Measurements from ENCODE around the gene GPR39.

GPR39 gene

GRCh38 chr2:132670496-132671150 is 254.0 kb downstream of the GPR39 start:
- no peak for TF ChIP-seq CTCF (IDR thresholded peaks at IDR 0.05)
- no peaks in the 10 kb centered on the region for H3K9me3 Mint-ChIP-seq
- peaks cover 41% of the 10 kb centered on the region for H3K4me1 Mint-ChIP-seq
- peak; percentile 44 for DNase-seq
- no peak overlapping the region for H3K27ac Mint-ChIP-seq
- peaks cover 47% of the 10 kb centered on the region for H3K27me3 Mint-ChIP-seq (ENCODE audit: low read depth, poor library complexity)
- H3K36me3 Mint-ChIP-seq (ENCODE audit: low read depth): no peaks in the 10 kb centered on the region
- peak overlapping the region; percentile 86 for H3K4me3 Mint-ChIP-seq

- Mint-ChIP-seq H3K36me3 (ENCODE audit: low read depth) (no peaks in the 10 kb centered on the region), H3K27me3 (ENCODE audit: low read depth, poor library complexity) (peaks cover 47% of the 10 kb centered on the region), H3K4me1 (peaks cover 35% of the 10 kb centered on the region), H3K9me3 (no peaks in the 10 kb centered on the region), H3K4me3 (peak overlapping the region; percentile 86), H3K27ac (no peak overlapping the region)
- TF ChIP-seq CTCF (IDR thresholded peaks at IDR 0.05): no peak
- DNase-seq: peak; percentile 37
Measured at GRCh38 chr2:132671151-132671835, 254.7 kb downstream of the GPR39 start.

- TF ChIP-seq CTCF (IDR thresholded peaks at IDR 0.05): no peak
- Mint-ChIP-seq H3K36me3 (ENCODE audit: low read depth) (no peaks in the 10 kb centered on the region), H3K9me3 (no peaks in the 10 kb centered on the region), H3K4me1 (peaks cover 7% of the 10 kb centered on the region), H3K4me3 (no peak overlapping the region), H3K27ac (no peak overlapping the region), H3K27me3 (ENCODE audit: low read depth, poor library complexity) (peaks cover 8% of the 10 kb centered on the region)
- DNase-seq: no peak
Measured at GRCh38 chr2:132676999-132677398, 260.4 kb downstream of the GPR39 start.

GRCh38 chr2:132677661-132678060 is 261.1 kb downstream of the GPR39 start:
- no peaks in the 10 kb centered on the region for H3K9me3 Mint-ChIP-seq
- no peak for TF ChIP-seq CTCF (IDR thresholded peaks at IDR 0.05)
- no peaks in the 10 kb centered on the region for H3K36me3 Mint-ChIP-seq (ENCODE audit: low read depth)
- no peak overlapping the region for H3K4me3 Mint-ChIP-seq
- H3K4me1 Mint-ChIP-seq: peaks cover 7% of the 10 kb centered on the region
- no peak for DNase-seq
- H3K27ac Mint-ChIP-seq: no peak overlapping the region
- H3K27me3 Mint-ChIP-seq (ENCODE audit: low read depth, poor library complexity): peaks cover 5% of the 10 kb centered on the region

- no peaks in the 10 kb centered on the region for H3K36me3 Mint-ChIP-seq (ENCODE audit: low read depth)
- H3K4me1 Mint-ChIP-seq: peaks cover 7% of the 10 kb centered on the region
- no peak overlapping the region for H3K4me3 Mint-ChIP-seq
- no peaks in the 10 kb centered on the region for H3K9me3 Mint-ChIP-seq
- no peak overlapping the region for H3K27ac Mint-ChIP-seq
- no peak for TF ChIP-seq CTCF (IDR thresholded peaks at IDR 0.05)
- no peak for DNase-seq
- H3K27me3 Mint-ChIP-seq (ENCODE audit: low read depth, poor library complexity): peaks cover 5% of the 10 kb centered on the region
Measured at GRCh38 chr2:132678483-132678882, 261.9 kb downstream of the GPR39 start.

GRCh38 chr2:132680544-132680943 is 263.9 kb downstream of the GPR39 start:
- TF ChIP-seq CTCF (IDR thresholded peaks at IDR 0.05): no peak
- H3K4me1 Mint-ChIP-seq: peaks cover 7% of the 10 kb centered on the region
- no peak overlapping the region for H3K27ac Mint-ChIP-seq
- H3K27me3 Mint-ChIP-seq (ENCODE audit: low read depth, poor library complexity): no peaks in the 10 kb centered on the region
- no peak overlapping the region for H3K4me3 Mint-ChIP-seq
- no peaks in the 10 kb centered on the region for H3K36me3 Mint-ChIP-seq (ENCODE audit: low read depth)
- no peak for DNase-seq
- H3K9me3 Mint-ChIP-seq: no peaks in the 10 kb centered on the region
